H1 (cell line): Measurements from ENCODE around the gene NOS1AP. TPM values are rescaled to one million over a fixed set of nuclear protein-coding genes. Genes with fewer than 3 reads are reported as not detected.

Source experiments
- CTCF ChIA-PET: fragments of 300-600 bp; sonication (Branson Sonifier 250); formaldehyde crosslinking; loops from one replicate; lab custom pipeline; 2021; ENCODE audit not compliant: partially characterized antibody; lab: Charles Lee
- POLR2A ChIA-PET: fragments of 300-600 bp; sonication (Branson Sonifier 250); formaldehyde crosslinking; loops from one replicate; lab custom pipeline; 2021; ENCODE audit warnings: inconsistent platforms; ENCODE audit not compliant: partially characterized antibody; lab: Charles Lee
- DNase-seq, 2 experiments: peaks; one replicate each; pipeline versions ENCODE4 v3.0.0 to v3.0.0-alpha.2; 2010 to 2022; ENCODE audit warnings: low spot score in 2 of 2, low read depth in 1 of 2, mixed read lengths in 1 of 2
- FAIRE-seq: peaks from 2 replicates; lab custom pipeline; 2011; peaks lifted over from hg19 to GRCh38; lab: Jason Lieb, UNC
- H2AFZ ChIP-seq: 2 replicates; pipeline ENCODE4 v1.8.1; 2012; ENCODE audit warnings: low read length, inconsistent platforms
- H2AK5ac ChIP-seq: 2 replicates; pipeline ENCODE4 v1.6.1; 2013; ENCODE audit warnings: low read depth, low read length
- H2BK120ac ChIP-seq: replicated peaks from 2 replicates; pipeline ENCODE3; 2013; ENCODE audit warnings: low read depth, low read length, inconsistent platforms
- H2BK12ac ChIP-seq: 2 replicates; pipeline ENCODE4 v1.6.1; 2013; ENCODE audit warnings: low read depth, low read length
- H2BK15ac ChIP-seq: 2 replicates; pipeline ENCODE4 v1.6.1; 2013; ENCODE audit warnings: low read length
- H2BK20ac ChIP-seq: 2 replicates; pipeline ENCODE4 v1.6.1; 2013; ENCODE audit warnings: low read length
- H2BK5ac ChIP-seq: 2 replicates; pipeline ENCODE4 v1.6.1; 2013; ENCODE audit warnings: low read depth, low read length
- H3K14ac ChIP-seq: 2 replicates; pipeline ENCODE4 v1.6.1; 2013; ENCODE audit warnings: inconsistent platforms; ENCODE audit not compliant: insufficient read length
- H3K18ac ChIP-seq: 2 replicates; pipeline ENCODE4 v1.6.1; 2013; ENCODE audit warnings: low read length; ENCODE audit errors: extremely low read depth
- H3K23ac ChIP-seq: 2 replicates; pipeline ENCODE4 v1.6.1; 2013; ENCODE audit warnings: inconsistent platforms; ENCODE audit not compliant: insufficient read length
- H3K23me2 ChIP-seq: 2 replicates; pipeline ENCODE4 v1.6.1; 2013; ENCODE audit warnings: low read depth, low read length
- H3K27ac ChIP-seq: 2 replicates; pipeline ENCODE4 v1.6.1; 2011; ENCODE audit warnings: low read depth, low read length, inconsistent platforms
- H3K27me3 ChIP-seq, 4 experiments: replicated peaks in 1 of 4; 1 replicate in 1 of 4; 2 replicates in 3 of 4; pipeline versions ENCODE4 v1.6.1 to v1.8.1; 2011 to 2013; ENCODE audit warnings: low read length in 3 of 4, mild to moderate bottlenecking in 3 of 4, inconsistent platforms in 2 of 4, mixed read lengths in 2 of 4, moderate library complexity in 1 of 4; ENCODE audit not compliant: control insufficient read depth in 3 of 4, insufficient read depth in 3 of 4; ENCODE audit errors: extremely low read depth in 1 of 4
- H3K36me3 ChIP-seq, 4 experiments: 2 replicates each; pipeline versions ENCODE4 v1.6.1 to v1.8.1; 2011 to 2013; ENCODE audit warnings: mild to moderate bottlenecking in 4 of 4, low read length in 3 of 4, moderate library complexity in 2 of 4, control low read depth in 1 of 4, inconsistent platforms in 1 of 4; ENCODE audit not compliant: insufficient read depth in 4 of 4, control insufficient read depth in 2 of 4
- H3K4ac ChIP-seq: replicated peaks from 2 replicates; pipeline ENCODE3; 2013; ENCODE audit warnings: low read length, low read depth, mixed read lengths, inconsistent platforms; ENCODE audit not compliant: insufficient read length
- H3K4me1 ChIP-seq, 4 experiments: replicated peaks in 1 of 4; 1 replicate in 1 of 4; 2 replicates in 3 of 4; pipeline versions ENCODE4 v1.6.1 to v1.8.1; 2011 to 2013; ENCODE audit warnings: low read length in 3 of 4, inconsistent platforms in 2 of 4, mixed read lengths in 1 of 4; ENCODE audit not compliant: insufficient read depth in 4 of 4, control insufficient read depth in 3 of 4
- H3K4me2 ChIP-seq, 2 experiments: 2 replicates each; pipeline versions ENCODE4 v1.6.1 to v1.8.1; 2011 to 2013; ENCODE audit warnings: low read depth in 2 of 2, low read length in 2 of 2, control low read depth in 1 of 2, inconsistent platforms in 1 of 2, mild to moderate bottlenecking in 1 of 2; ENCODE audit not compliant: insufficient read depth in 1 of 2
- H3K4me3 ChIP-seq, 4 experiments: fragments of 200-600, 300-600 bp in 1 of 4; sonication (generic), shearing (Covaris generic), sonication (Bioruptor Twin) in 1 of 4; 2 replicates each; pipeline versions ENCODE4 v1.5.1 to v1.8.1; 2011 to 2016; ENCODE audit warnings: low read length in 4 of 4, low read depth in 3 of 4, control low read depth in 2 of 4, inconsistent platforms in 2 of 4, mild to moderate bottlenecking in 2 of 4, mixed read lengths in 1 of 4, moderate library complexity in 1 of 4; ENCODE audit not compliant: insufficient read depth in 2 of 4; ENCODE audit errors: extremely low read depth in 1 of 4
- H3K56ac ChIP-seq: replicated peaks from 2 replicates; pipeline ENCODE3; 2013; ENCODE audit warnings: low read depth, mild to moderate bottlenecking, mixed read lengths, low read length, inconsistent platforms; ENCODE audit not compliant: insufficient read length
- H3K79me1 ChIP-seq: 2 replicates; pipeline ENCODE4 v1.6.1; 2013; ENCODE audit warnings: low read depth, low read length, control low read depth
- H3K79me2 ChIP-seq, 2 experiments: 2 replicates each; pipeline versions ENCODE4 v1.6.1 to v1.8.1; 2012 to 2013; ENCODE audit warnings: low read length in 2 of 2, mild to moderate bottlenecking in 2 of 2, inconsistent platforms in 1 of 2; ENCODE audit not compliant: insufficient read depth in 2 of 2, control insufficient read depth in 1 of 2
- H3K9ac ChIP-seq, 4 experiments: replicated peaks in 1 of 4; 1 replicate in 1 of 4; 2 replicates in 3 of 4; pipeline versions ENCODE4 v1.6.1 to v1.8.1; 2011 to 2013; ENCODE audit warnings: low read depth in 3 of 4, low read length in 3 of 4, control low read depth in 2 of 4, mild to moderate bottlenecking in 2 of 4, moderate library complexity in 2 of 4, inconsistent platforms in 1 of 4; ENCODE audit errors: extremely low read depth in 1 of 4
- H3K9me3 ChIP-seq, 2 experiments: 2 replicates each; pipeline versions ENCODE4 v1.6.1 to v1.8.1; 2012 to 2013; ENCODE audit warnings: mild to moderate bottlenecking in 2 of 2, moderate library complexity in 2 of 2, control low read depth in 1 of 2, inconsistent platforms in 1 of 2, low read depth in 1 of 2, low read length in 1 of 2, mixed read lengths in 1 of 2; ENCODE audit not compliant: insufficient read depth in 2 of 2
- H4K20me1 ChIP-seq, 2 experiments: replicated peaks in 1 of 2; 2 replicates each; pipeline versions ENCODE3 to v1.8.1; 2011 to 2013; ENCODE audit warnings: inconsistent platforms in 2 of 2, low read length in 2 of 2, mild to moderate bottlenecking in 1 of 2; ENCODE audit not compliant: insufficient read depth in 2 of 2, control insufficient read depth in 1 of 2
- H4K5ac ChIP-seq: 2 replicates; pipeline ENCODE4 v1.6.1; 2013; ENCODE audit warnings: low read length, low read depth, mixed read lengths, inconsistent platforms; ENCODE audit not compliant: insufficient read length
- H4K8ac ChIP-seq: 2 replicates; pipeline ENCODE4 v1.8.0; 2013; ENCODE audit warnings: mild to moderate bottlenecking, moderate library complexity, low read length, inconsistent platforms; ENCODE audit not compliant: insufficient read depth; ENCODE audit errors: extremely low read depth
- H4K91ac ChIP-seq: replicated peaks from 2 replicates; pipeline ENCODE3; 2013; ENCODE audit warnings: low read length, mixed read lengths, inconsistent platforms; ENCODE audit not compliant: insufficient read length
- ASH2L ChIP-seq: fragments of 200-600, 300-600 bp; sonication (generic); IDR thresholded peaks from one replicate; pipeline ENCODE4 v1.7.1; 2017; ENCODE audit warnings: low read length
- BRCA1 ChIP-seq: IDR thresholded peaks from 2 replicates; pipeline ENCODE4 v1.6.1; 2012; ENCODE audit warnings: low read depth, low read length, improper control_type of control experiment
- CTBP2 ChIP-seq: IDR thresholded peaks from 2 replicates; pipeline ENCODE4 v1.7.0; 2011; ENCODE audit warnings: borderline replicate concordance, mild to moderate bottlenecking, moderate library complexity, mixed read lengths, low read length; ENCODE audit not compliant: insufficient read depth, insufficient read length
- EP300 ChIP-seq, 2 experiments: IDR thresholded peaks; 1 replicate in 1 of 2; 2 replicates in 1 of 2; pipeline ENCODE4 v1.6.1; 2011 to 2012; ENCODE audit warnings: low read depth in 2 of 2, low read length in 2 of 2, mild to moderate bottlenecking in 2 of 2, borderline replicate concordance in 1 of 2, inconsistent platforms in 1 of 2, moderate library complexity in 1 of 2
- FOSL1 ChIP-seq: IDR thresholded peaks from 2 replicates; pipeline ENCODE4 v1.6.1; 2011; ENCODE audit warnings: mild to moderate bottlenecking, low read depth, low read length, moderate library complexity; ENCODE audit not compliant: insufficient read depth
- HDAC2 ChIP-seq, 2 experiments: fragments of 300-600 bp in 1 of 2; sonication (generic) in 1 of 2; IDR thresholded peaks; 2 replicates each; pipeline ENCODE4 v1.6.1; 2011 to 2012; ENCODE audit warnings: low read depth in 2 of 2, low read length in 2 of 2, mild to moderate bottlenecking in 2 of 2, moderate library complexity in 2 of 2, borderline replicate concordance in 1 of 2, inconsistent platforms in 1 of 2
- KDM4A ChIP-seq: IDR thresholded peaks from one replicate; pipeline ENCODE4 v1.7.1; 2012; ENCODE audit warnings: low read depth, mild to moderate bottlenecking, moderate library complexity, low read length, inconsistent platforms; ENCODE audit not compliant: severe bottlenecking
- RBBP5 ChIP-seq: IDR thresholded peaks from 2 replicates; pipeline ENCODE4 v1.7.1; 2012; ENCODE audit warnings: low read depth, mild to moderate bottlenecking, inconsistent platforms, low read length, moderate library complexity, borderline replicate concordance
- SRF ChIP-seq: IDR thresholded peaks from 2 replicates; pipeline ENCODE4 v1.6.1; 2011; ENCODE audit warnings: mild to moderate bottlenecking, low read depth, low read length, moderate library complexity
- TCF12 ChIP-seq: IDR thresholded peaks from 2 replicates; pipeline ENCODE4 v1.6.1; 2011; ENCODE audit warnings: low read depth, mild to moderate bottlenecking, low read length
- WGBS, 2 experiments: shearing (Covaris generic) in 1 of 2; methylation state at CpG; one replicate each; pipeline versions ENCODE4 v1.1.6 to v1.1.7; 2013 to 2015; ENCODE audit warnings: low lambda C conversion rate in 2 of 2, mixed read lengths in 2 of 2, inconsistent platforms in 1 of 2, low coverage in 1 of 2, missing lambda C conversion rate in 1 of 2; ENCODE audit not compliant: insufficient replicate concordance in 2 of 2, insufficient coverage in 1 of 2, insufficient read length in 1 of 2; ENCODE audit errors: extremely low coverage in 1 of 2, missing lambda C conversion rate in 1 of 2; 5-methylcytosine and 5-hydroxymethylcytosine counted together
- polyA plus RNA-seq, 7 experiments: library from polyadenylated mRNA; depleted of rRNA in 3 of 7; stranded (reverse) in 5 of 7; unstranded in 2 of 7; fragments of >200 nt in 5 of 7; fragments of 200-250 nt in 2 of 7; gene quantifications; 1 replicate in 5 of 7; 2 replicates in 1 of 7; 4 replicates in 1 of 7; pipeline versions ENCODE4 v1.2.1 to v1.2.3, GENCODE V29; 2011 to 2013; ENCODE audit warnings: missing spikeins in 2 of 7, mixed read lengths in 2 of 7
- total RNA-seq: library from RNA; stranded (reverse); fragmentation: NEBNext Ultra II Directional; extraction: Animal tissue kit (Norgen Biotek cat#: 25700); gene quantifications from 2 replicates; pipeline ENCODE4 v1.2.1, GENCODE V29; 2021
- TF ChIP-seq, protein P1 (sequence below): IDR thresholded peaks from 2 replicates; pipeline ENCODE4 v1.6.1; 2012; ENCODE audit warnings: inconsistent platforms

NOS1AP gene
- total and polyA plus RNA-seq, 2 of the 8 experiments (the other 6 are each of a cell fraction or from before 2014, with no cell fraction given) = 2.4 to 12.1 TPM

DNA sequence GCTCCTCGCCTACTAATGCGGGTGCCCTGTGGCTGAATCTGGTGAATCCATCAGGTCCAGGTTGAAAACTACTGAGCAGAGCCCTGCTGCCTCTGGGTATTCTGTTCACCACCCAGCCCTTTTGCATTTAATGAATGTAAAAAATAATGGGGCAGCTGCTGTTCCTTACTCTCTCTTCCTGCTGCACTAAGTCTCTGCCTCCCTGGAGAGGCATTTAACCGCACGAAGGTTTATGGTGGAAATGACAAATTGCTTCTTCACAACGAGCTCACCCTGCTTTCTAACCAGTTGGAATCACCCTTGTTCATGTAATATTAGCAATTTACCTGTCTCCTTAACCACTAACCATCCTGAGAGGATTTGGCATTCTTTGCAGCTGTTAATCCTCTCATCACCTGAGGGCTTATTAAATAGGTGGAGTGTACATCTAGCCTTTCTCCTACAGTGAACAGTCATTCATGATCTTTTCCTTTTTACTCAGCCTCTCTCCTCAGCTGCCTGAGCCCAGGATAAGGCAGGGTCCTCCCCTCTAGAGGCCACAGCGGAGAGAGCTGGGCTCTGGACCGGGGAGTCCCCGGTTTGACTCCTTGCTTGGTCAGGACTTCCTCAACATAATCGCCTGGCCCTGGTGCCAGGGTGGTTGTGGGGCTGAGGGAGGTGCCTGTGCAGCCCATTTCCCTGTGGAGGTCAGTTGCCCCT is 97.6 kb downstream of the NOS1AP start:
- peaks cover 0 to 13% (median 3%) of the 10 kb centered on the region in 4 experiments; a peak in 3 of 7 replicates for H3K4me1 ChIP-seq
- TF ChIP-seq HDAC2 (IDR thresholded peaks at IDR 0.05; ENCODE audit: borderline replicate concordance in 1 of 2, low read depth in 2 of 2, low read length in 2 of 2) (no peak), TCF12 (no peak), BRCA1 (no peak), ASH2L (no peak), EP300 (IDR thresholded peaks at IDR 0.05; ENCODE audit: borderline replicate concordance in 1 of 2, low read depth in 2 of 2, low read length in 2 of 2) (no peak), SRF (no peak), CTBP2 (no peak), FOSL1 (no peak), KDM4A (no peak), RBBP5 (no peak)
- TF ChIP-seq, protein P1, sequence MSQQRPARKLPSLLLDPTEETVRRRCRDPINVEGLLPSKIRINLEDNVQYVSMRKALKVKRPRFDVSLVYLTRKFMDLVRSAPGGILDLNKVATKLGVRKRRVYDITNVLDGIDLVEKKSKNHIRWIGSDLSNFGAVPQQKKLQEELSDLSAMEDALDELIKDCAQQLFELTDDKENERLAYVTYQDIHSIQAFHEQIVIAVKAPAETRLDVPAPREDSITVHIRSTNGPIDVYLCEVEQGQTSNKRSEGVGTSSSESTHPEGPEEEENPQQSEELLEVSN = no peak

More for the DNA sequence above, 97.6 kb downstream of the NOS1AP start:
- Histone ChIP-seq H3K36me3 (no peaks in the 10 kb centered on the region), H3K79me2 (peaks cover 0 to 22% of the 10 kb centered on the region in 2 experiments; a peak in 2 of 4 replicates), H2AK5ac (no peak overlapping the region), H3K56ac (no peak overlapping the region), H2BK20ac (no peak overlapping the region), H4K5ac (no peak overlapping the region), H3K4ac (no peak overlapping the region), H4K20me1 (peaks cover 0 to 3% of the 10 kb centered on the region in 2 experiments), H3K4me3 (no peak overlapping the region), H3K79me1 (peaks cover 7% of the 10 kb centered on the region), H4K91ac (no peak overlapping the region), H3K27me3 (no peaks in the 10 kb centered on the region; a peak in 1 of 7 replicates), H3K4me2 (no peak overlapping the region), H2BK12ac (no peak overlapping the region; the same call in 1 of the 2 replicates), H2BK15ac (no peak overlapping the region), H2BK120ac (no peak overlapping the region), H2AFZ (no peak overlapping the region), H3K14ac (no peak overlapping the region), H3K9me3 (no peaks in the 10 kb centered on the region), H3K23me2 (no peaks in the 10 kb centered on the region), H3K23ac (no peak overlapping the region), H3K18ac (no peak overlapping the region), H2BK5ac (no peak overlapping the region), H4K8ac (no peak overlapping the region), H3K9ac (no peak overlapping the region), H3K27ac (no peak overlapping the region)
- WGBS, 2 experiments = 87% methylated on average over 9 of the region's 9 CpGs; no CpG with 5 or more reads in 1 of the 2 experiments
- FAIRE-seq = no peak
- CTCF ChIA-PET = interaction anchor here (0.7 to 1.8 kb wide), 11 partner anchors 11 to 225 kb away, joined by 3 to 8 read pairs (median 3); no protein-coding TSS in a partner anchor
- POLR2A ChIA-PET = interaction anchor here (1.1 to 1.2 kb wide), 2 partner anchors 10 to 13 kb away, joined by 3 to 4 read pairs; no protein-coding TSS in a partner anchor
- DNase-seq = no peak
